ENCODE data around the gene IL5. TPM values are rescaled to one million over a fixed set of nuclear protein-coding genes. Genes with fewer than 3 reads are reported as not detected.

IL5 gene
- total RNA-seq, 1 donor from 2014 or later, result not detected

DNA sequence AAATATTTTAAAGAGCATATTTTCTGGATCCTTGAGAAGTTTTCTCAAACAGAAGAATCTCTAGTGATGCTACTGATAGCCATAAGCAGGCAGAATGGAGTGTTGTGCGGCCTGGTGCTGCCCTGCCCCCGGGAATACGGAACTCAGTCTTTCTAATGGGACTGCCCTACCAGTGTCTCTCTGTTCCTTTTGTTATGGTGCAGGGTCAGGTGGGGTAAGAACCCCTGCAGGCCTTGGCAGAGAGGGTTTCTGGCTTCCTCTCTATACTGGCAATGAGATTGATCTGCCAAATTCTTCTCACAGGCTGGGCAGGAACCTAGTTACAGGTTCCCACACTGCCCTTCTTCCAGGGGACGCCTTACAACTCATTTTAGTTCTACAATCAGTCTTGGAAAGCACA lies 2.6 kb downstream of the IL5 start:
- ATAC-seq (no peak), DNase-seq (no peak)
- no peak overlapping the region for H3K27ac ChIP-seq
- H3K27me3 ChIP-seq, result no peaks in the 10 kb centered on the region
- H3K4me1 ChIP-seq, result no peaks in the 10 kb centered on the region
- intact Hi-C loops (cut with DNase I), result no loop called here
- H3K36me3 ChIP-seq, result no peaks in the 10 kb centered on the region
- H3K9me3 ChIP-seq, result no peaks in the 10 kb centered on the region
- no peak overlapping the region for H3K4me3 ChIP-seq
- TF ChIP-seq, protein P1, sequence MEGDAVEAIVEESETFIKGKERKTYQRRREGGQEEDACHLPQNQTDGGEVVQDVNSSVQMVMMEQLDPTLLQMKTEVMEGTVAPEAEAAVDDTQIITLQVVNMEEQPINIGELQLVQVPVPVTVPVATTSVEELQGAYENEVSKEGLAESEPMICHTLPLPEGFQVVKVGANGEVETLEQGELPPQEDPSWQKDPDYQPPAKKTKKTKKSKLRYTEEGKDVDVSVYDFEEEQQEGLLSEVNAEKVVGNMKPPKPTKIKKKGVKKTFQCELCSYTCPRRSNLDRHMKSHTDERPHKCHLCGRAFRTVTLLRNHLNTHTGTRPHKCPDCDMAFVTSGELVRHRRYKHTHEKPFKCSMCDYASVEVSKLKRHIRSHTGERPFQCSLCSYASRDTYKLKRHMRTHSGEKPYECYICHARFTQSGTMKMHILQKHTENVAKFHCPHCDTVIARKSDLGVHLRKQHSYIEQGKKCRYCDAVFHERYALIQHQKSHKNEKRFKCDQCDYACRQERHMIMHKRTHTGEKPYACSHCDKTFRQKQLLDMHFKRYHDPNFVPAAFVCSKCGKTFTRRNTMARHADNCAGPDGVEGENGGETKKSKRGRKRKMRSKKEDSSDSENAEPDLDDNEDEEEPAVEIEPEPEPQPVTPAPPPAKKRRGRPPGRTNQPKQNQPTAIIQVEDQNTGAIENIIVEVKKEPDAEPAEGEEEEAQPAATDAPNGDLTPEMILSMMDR (IDR thresholded peaks at IDR 0.05), result no peak

DNA sequence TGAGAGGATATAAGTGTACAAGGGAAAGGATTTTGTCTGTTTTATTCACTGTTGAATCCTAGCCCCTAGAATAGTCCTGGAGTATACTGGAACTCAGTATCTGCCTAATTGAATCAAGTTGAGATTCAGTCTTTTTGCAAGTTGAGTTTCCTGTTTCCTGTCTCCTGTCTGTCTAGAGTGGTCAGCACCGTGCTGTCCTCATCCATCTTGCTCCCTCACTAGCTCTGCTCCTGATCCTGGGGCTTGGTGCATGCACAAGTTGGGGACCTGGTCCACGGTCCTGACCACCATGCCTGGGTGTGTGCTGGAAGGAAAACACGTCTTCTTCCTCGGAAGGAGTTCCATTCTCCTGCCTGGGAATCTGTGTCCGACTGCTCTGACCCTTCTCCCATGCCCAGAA lies 3.2 kb downstream of the IL5 start:
- no peaks in the 10 kb centered on the region for H3K9me3 ChIP-seq
- no peaks in the 10 kb centered on the region for H3K27me3 ChIP-seq
- intact Hi-C loops (cut with DNase I), result no loop called here
- DNase-seq, result no peak
- no peaks in the 10 kb centered on the region for H3K4me1 ChIP-seq
- ATAC-seq, result no peak
- H3K36me3 ChIP-seq, result no peaks in the 10 kb centered on the region
- TF ChIP-seq, protein P1 (IDR thresholded peaks at IDR 0.05), result no peak
- no peak overlapping the region for H3K4me3 ChIP-seq
- no peak overlapping the region for H3K27ac ChIP-seq

DNA sequence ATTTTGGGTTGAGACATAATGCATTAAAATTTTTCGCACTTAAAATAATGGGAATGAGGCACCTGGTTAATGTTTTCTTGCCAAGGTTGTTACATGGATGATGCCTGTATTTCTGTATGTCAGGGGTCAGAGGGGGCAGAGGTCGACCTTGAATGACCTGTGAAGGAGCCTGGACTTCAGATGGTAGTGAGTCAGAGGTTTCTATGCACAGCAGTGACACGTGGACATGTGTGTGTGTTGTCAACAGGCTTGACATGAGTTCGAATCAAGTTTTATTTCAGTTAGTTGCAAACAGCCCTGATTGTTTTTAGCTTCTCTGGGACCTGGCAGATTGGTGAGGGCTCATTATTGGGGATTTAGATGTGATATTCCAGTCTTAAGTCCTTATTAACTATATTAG lies 3.6 kb downstream of the IL5 start:
- Histone ChIP-seq H3K27ac (no peak overlapping the region), H3K27me3 (no peaks in the 10 kb centered on the region), H3K9me3 (no peaks in the 10 kb centered on the region), H3K4me3 (no peak overlapping the region), H3K4me1 (no peaks in the 10 kb centered on the region), H3K36me3 (no peaks in the 10 kb centered on the region)
- TF ChIP-seq, protein P1 (IDR thresholded peaks at IDR 0.05), result no peak
- ATAC-seq, result no peak
- intact Hi-C loops (cut with DNase I), result no loop called here
- DNase-seq, result no peak

DNA sequence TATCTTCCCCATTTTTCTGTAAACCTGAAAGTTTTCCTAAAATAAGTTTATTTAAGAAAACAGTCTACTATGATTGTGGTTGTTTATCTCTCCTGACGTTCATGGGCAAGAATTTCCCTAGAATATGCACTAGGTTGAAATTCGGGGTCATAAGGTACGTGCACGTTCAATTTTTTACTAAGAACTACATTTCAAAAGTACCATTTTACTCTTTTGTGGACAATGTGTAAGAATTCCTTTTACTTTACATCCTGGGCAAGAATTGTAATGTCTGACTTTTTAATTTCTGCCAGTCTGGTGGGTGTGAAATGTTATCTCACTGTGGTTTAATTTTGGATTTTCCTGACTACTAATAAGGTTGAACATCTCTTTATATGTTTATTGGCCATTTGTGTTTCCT lies 12.4 kb downstream of the IL5 start:
- H3K27ac ChIP-seq, result no peak overlapping the region
- ATAC-seq (no peak), DNase-seq (no peak)
- H3K4me3 ChIP-seq, result no peak overlapping the region
- H3K9me3 ChIP-seq, result no peaks in the 10 kb centered on the region
- intact Hi-C loops (cut with DNase I), result no loop called here
- H3K27me3 ChIP-seq, result no peaks in the 10 kb centered on the region
- TF ChIP-seq, protein P1 (IDR thresholded peaks at IDR 0.05), result no peak
- H3K36me3 ChIP-seq, result no peaks in the 10 kb centered on the region
- no peaks in the 10 kb centered on the region for H3K4me1 ChIP-seq

DNA sequence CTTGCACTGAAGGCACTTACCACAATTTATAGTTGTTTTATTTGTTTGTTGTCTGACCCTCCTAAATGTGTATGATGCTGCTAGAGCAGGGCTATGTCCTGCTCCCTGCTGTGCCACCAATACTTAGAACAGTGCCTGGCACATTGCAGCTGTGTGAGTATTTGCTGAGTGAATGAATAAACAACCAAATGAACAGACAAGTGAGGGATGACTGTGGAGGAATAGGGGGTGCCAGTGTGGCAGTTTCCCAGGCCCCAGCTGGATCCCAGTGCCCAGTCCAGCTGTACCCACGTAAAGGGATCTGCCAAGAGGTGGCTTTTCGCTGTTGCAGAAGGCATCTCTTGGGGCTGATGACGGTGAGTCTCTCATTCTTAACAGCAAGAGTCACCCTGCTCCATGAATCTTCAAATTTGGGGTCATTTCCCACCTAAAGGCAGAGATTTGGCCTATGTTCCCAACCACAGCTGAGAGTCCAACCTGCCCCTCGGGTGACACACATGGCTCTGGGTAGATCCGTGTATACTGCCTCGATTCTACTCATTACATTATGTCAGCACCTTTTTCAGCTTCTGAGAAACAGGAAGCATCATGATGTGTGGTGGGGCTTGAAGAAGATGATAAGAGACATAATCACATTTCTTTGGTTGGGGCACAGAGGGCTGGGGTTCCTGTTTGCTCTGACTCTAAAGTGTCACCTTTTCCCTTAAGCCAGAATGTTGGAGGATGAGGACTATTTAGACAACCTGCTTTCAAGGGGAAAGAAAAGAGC lies 14.3 kb downstream of the IL5 start:
- H3K27ac ChIP-seq, result no peak overlapping the region
- intact Hi-C loops (cut with DNase I), result no loop called here
- no peak overlapping the region for H3K4me3 ChIP-seq
- DNase-seq (no peak), ATAC-seq (no peak)
- no peaks in the 10 kb centered on the region for H3K27me3 ChIP-seq
- H3K36me3 ChIP-seq, result no peaks in the 10 kb centered on the region
- no peaks in the 10 kb centered on the region for H3K9me3 ChIP-seq
- TF ChIP-seq, protein P1 (IDR thresholded peaks at IDR 0.05), result no peak
- H3K4me1 ChIP-seq, result no peaks in the 10 kb centered on the region

DNA sequence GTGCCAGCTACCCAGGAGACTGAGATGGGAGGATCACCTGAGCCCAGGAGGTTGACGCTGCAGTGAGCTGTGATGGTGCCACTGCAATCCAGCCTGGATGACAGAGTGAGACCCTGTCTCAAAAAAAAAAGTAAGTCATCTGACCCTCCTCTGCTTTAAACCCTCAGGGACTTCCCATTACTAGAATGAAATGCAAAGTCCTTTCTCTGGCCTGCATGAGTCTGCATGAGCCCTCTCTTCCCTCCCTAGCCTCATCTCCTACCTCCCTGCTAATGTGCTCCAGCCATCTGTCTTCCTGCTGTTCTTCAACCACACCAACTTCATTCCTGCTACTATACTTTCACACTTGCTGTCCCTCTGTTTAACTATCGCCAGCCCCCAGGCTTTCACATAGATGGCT lies 15.3 kb downstream of the IL5 start:
- H3K27me3 ChIP-seq, result no peaks in the 10 kb centered on the region
- no peak overlapping the region for H3K27ac ChIP-seq
- H3K36me3 ChIP-seq, result no peaks in the 10 kb centered on the region
- ATAC-seq, result no peak
- no peaks in the 10 kb centered on the region for H3K9me3 ChIP-seq
- TF ChIP-seq, protein P1 (IDR thresholded peaks at IDR 0.05), result no peak
- no peak for DNase-seq
- no peaks in the 10 kb centered on the region for H3K4me1 ChIP-seq
- intact Hi-C loops (cut with DNase I), result no loop called here
- no peak overlapping the region for H3K4me3 ChIP-seq
